GM12864 (cell line): Measurements from ENCODE around the gene TBC1D17.

ENCODE experiments used
- DNase-seq: peaks from one replicate; pipeline ENCODE4 v3.0.0-alpha.2; 2011; ENCODE audit warnings: low read depth
- H3K4me3 ChIP-seq: 2 replicates; pipeline ENCODE4 v1.5.1; 2011; ENCODE audit warnings: mild to moderate bottlenecking, low read depth, low read length, control low read depth
- CTCF ChIP-seq: IDR thresholded peaks from 2 replicates; pipeline ENCODE4 v1.5.1; 2011; ENCODE audit warnings: low read depth, mild to moderate bottlenecking, moderate library complexity, low read length, control low read depth, inconsistent platforms; ENCODE audit errors: missing control alignments

Gene TBC1D17

DNA sequence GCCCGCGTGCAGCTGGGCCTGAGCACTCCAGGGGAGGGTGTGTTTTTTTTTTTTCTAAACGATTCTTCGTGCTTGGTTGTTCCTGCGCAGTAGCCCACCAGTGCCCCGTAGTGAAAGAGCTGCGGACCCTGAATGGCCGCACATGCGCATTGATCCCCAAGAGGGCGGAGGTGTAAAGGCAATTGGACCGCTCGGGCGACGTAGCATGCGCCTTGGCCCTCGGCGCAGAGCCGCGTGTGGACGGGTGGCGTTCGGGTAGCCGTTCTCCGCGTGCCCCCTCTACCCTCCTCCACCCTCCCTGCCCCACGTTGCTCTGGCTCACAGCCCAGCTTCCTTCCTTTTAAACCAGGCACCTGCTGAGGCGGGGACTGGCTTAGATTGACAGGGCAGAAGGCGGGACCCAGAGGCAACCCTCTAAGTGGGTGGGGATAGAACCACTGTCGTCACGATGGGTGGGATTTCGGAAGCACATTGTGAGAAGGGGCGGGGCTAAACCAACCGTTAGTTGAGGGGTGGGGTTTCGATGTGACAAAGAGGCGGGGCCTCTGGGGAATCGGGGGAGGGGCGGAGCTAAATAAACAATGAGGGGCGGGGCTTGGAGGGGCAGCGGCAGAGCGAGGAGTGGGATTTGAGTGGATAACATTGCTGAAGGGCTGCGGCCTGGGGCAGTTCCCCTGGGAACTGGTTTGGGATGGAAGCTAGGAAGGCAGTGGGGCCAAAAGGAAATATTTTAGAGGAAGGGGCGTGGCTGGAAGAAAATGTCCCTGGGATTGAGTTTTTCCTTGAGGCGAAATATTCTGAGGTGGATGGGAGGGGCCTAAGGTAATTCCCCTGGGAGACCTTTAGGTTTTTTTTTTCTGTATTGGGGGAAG is 52.3 kb downstream of the TBC1D17 start:
- no peak for TF ChIP-seq CTCF
- H3K4me3 ChIP-seq = peak overlapping the region; percentile 63
- DNase-seq = peak; percentile 93

DNA sequence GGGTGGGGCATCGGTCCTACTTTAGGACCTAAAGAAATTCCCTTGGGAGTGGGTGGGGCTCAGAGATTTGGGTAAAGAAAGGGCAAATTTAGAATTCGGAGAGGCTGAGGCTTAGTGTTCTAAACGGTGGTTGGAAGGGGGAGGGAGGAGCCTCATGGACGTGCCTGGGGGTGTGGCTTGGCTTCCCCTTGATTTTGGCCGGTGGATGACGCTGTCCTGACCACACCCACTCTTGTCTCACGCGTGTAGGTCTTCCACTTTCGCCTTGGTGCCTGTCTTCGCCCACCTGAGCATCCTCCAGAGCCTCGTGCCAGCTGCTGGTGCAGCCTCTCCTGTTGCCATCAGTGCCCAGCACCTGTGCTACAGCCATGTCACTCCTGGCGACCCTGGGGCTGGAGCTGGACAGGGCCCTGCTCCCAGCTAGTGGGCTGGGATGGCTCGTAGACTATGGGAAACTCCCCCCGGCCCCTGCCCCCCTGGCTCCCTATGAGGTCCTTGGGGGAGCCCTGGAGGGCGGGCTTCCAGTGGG is 53.0 kb downstream of the TBC1D17 start:
- no peak for TF ChIP-seq CTCF
- peak overlapping the region; percentile 63 for H3K4me3 ChIP-seq
- no peak for DNase-seq

DNA sequence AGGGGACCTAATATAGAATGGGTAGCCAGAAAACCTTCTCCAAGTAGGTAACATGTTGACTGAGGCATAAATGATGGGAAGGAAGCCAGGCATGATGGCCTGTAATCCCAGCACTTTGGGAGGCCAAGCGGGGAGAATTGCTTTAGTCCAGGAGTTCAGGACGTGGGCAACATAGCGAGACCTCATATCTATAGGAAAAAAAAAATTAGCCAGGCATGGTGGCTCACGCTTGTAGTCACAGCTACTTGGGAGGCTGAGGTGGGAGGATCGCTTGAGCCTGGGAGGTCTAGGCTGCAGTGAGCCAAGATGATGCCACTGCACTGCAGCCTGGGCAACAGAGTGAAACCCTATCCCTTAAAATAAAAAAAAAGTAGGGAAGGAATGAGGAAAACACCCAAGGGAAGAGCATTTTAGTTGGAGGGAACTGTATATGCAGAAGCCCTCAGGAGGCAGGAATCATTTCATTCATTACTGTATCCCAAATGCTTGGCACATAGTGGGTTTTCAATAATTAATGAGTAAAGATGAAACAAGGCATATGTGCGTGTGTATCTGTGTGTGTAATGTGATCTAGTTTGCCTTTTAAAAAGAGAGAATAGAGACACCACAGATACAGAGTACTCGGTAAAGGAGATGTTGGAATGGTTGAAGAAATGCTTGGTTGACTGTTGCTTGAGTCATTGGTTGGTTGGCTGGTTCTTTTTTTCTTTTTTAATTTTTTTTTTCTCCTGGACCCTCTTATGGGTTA is 54.0 kb downstream of the TBC1D17 start:
- no peak for TF ChIP-seq CTCF
- peak overlapping the region; percentile 63; the same call in 1 of the 2 replicates for H3K4me3 ChIP-seq
- DNase-seq = no peak

GRCh38 chr19:49932041-49932451 is 54.5 kb downstream of the TBC1D17 start:
- no peak for DNase-seq
- TF ChIP-seq CTCF = no peak
- no peak overlapping the region for H3K4me3 ChIP-seq

GRCh38 chr19:49932731-49933131 is 55.2 kb downstream of the TBC1D17 start:
- no peak overlapping the region for H3K4me3 ChIP-seq
- no peak for TF ChIP-seq CTCF
- DNase-seq = no peak

GRCh38 chr19:49933643-49934042 is 56.1 kb downstream of the TBC1D17 start:
- no peak for TF ChIP-seq CTCF
- DNase-seq = no peak
- no peak overlapping the region for H3K4me3 ChIP-seq
